Body of pancreas (tissue), 4 donors: ENCODE measurements around the gene HIPK3.

Experiments used
- CTCF ChIP-seq, 7 experiments: fragments of 450-650 bp in 4 of 7; fragments of 200-600 bp in 3 of 7; sonication (generic) in 3 of 7; IDR thresholded peaks; one replicate each; pipeline ENCODE4 v1.5.1; 2016 to 2019; ENCODE audit warnings: antibody characterized with exemption in 7 of 7
- POLR2A ChIP-seq, 3 donors: fragments of 450-650 bp; IDR thresholded peaks; one replicate each; pipeline ENCODE4 v1.6.1; 2016; ENCODE audit warnings: antibody characterized with exemption in 3 of 3, mild to moderate bottlenecking in 2 of 3

GRCh38 chr11:33377412-33378370 lies 120.5 kb downstream of the HIPK3 start:
- TF ChIP-seq CTCF (IDR thresholded peaks at IDR 0.05): no peak
- TF ChIP-seq POLR2A (IDR thresholded peaks at IDR 0.05): no peak
